HK-2 (cell line): ENCODE measurements around the gene USP49.

Source experiments
- DNase-seq: peaks from one replicate; pipeline ENCODE4 v3.0.0-alpha.2; 2018; ENCODE audit not compliant: unreplicated experiment

Gene USP49

GRCh38 chr6:41929924-41930323, 34.7 kb upstream of the USP49 start:
- no peak for DNase-seq

DNA sequence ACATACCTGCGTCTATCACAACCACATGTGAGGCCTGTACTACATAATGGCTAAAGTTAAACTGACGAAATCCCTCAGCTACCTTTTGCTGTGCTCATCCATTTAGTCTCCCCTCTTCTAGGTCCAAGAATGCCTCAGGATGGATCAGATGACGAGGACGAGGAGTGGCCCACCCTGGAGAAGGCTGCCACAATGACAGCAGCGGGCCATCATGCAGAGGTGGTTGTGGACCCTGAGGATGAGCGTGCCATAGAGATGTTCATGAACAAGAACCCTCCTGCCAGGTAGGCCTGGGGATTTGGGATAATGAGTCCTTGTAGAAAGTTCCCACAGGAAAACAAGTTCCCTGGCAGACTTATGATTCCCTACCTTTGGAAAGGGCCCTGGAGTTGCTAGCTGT, 32.1 kb upstream of the USP49 start:
- no peak for DNase-seq

GRCh38 chr6:41922154-41922553, 27.0 kb upstream of the USP49 start:
- DNase-seq = no peak

DNA sequence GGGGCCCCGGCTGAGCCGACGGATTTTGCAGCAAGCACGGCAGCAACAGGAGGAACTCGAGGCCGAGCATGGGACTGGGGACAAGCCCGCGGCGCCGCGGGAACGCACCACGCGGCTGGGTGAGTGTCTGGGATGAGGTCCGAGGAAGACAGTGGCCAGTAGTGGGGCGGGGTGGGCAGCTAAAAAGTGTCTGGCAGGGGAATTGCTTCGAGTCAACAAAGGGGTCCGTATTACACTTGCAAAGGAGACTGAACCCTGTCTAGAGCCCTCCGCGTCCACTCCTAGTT, 26.5 kb upstream of the USP49 start:
- no peak for DNase-seq

- DNase-seq = peak; percentile 96
These were observed 25.9 kb upstream of the USP49 start, which contains the start of the genes BYSL and MED20 for GRCh38 chr6:41920921-41921711. Gene BYSL (plus strand): TSS chr6:41921499. CDS start chr6:41921563, 64 bp downstream. Gene MED20 (minus strand): TSS chr6:41921139. CDS start chr6:41921018, 121 bp downstream.

DNA sequence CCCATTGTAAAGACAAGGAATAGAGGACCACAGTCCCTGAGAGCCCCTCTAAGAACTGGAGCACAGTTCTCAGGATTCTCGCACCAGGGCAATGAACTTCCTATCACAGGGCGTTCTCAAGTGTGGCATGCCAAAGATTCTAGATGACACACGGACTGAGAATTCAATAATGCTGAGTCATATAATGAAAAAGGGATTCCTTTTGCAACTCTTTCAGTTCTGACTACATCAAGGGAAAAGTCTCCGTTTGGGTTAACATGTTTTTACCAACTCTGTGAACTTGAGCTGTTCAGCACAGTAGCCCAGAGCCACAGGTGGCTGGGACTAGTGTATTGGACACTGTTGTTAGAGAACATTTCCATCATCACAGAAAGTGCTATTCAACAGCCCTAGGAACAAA, 22.4 kb upstream of the USP49 start:
- peak; percentile 64 for DNase-seq

DNA sequence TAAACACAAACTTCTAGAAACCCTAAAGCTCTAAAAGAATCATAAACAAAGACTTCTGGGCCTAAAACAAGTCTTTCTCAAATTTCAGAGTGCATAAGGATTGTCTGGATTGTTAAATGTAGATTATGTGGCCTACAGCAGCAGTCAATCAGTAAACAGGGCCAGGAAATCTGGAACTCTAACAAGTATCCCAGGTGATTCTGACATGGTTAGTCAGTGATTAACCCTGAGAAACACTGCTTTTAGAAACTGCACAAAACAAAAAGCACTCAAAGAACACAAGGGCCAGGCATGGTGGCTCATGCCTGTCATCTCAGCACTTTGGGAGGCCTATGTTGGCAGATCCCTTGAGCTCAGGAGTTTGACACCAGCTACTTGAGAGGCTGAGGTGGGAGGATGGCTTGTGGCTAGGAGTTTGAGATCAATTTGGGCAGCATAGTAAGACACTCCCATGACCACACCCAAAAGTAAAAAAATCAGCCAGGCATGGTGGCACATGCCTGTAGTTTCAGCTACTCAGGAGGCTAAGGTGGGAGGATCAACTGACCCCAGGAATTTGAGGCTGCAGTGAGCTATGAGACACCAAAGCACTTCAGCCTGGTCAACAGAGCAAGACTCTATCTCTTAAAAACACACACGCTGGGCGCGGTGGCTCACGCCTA, 19.8 kb upstream of the USP49 start:
- DNase-seq = peak; percentile 35

DNA sequence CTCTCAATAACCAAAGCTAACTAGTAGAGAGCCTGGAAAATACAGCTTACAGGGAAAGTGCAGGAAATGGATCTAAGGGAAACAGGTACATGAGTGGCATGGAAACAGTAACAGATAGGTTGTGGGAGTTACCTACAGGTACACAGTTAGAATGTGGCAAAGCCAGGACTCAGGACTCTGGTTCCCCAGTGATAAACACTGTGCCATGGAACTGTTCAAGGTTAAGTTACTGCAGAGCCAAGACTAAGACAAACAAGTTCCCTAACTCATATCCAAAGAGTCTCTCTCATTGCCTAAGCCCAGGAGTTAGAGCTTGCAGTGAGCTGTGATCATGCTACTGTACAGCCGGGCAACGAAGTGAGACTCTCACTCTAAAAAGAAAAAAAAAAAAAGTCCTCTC, 19.2 kb upstream of the USP49 start:
- no peak for DNase-seq

GRCh38 chr6:41909727-41910126, 14.6 kb upstream of the USP49 start:
- DNase-seq = no peak

DNA sequence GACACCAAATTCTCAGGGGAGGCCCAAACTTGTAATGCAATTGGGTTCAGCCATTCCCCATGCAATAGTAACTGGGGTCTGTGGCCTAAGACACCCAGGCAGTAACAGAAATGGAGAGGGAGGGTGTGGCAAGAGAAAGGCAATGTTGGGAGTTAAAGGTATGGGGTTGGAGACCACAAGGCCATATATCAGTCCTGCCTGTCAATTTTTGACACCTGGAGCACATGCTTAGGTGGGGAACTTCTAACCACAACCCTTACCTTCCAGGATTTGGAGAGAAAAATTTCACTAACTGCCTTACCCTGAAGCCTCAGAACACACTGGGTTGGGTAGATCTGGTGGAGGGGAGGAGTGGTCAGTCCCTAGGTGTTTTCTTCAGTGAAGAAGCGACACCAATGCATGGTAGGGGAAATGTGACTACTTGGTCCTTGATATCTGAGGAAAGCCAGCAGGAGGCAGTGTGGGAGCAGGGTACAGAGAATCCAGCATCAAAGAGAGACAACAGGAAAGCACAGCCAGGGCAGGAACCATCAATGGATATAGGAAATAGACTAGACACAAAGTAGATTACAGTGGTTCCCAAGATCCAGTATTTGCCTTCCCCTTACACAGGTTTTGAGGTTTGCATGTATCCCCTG, 6.8 kb upstream of the USP49 start:
- DNase-seq = peak; percentile 13

DNA sequence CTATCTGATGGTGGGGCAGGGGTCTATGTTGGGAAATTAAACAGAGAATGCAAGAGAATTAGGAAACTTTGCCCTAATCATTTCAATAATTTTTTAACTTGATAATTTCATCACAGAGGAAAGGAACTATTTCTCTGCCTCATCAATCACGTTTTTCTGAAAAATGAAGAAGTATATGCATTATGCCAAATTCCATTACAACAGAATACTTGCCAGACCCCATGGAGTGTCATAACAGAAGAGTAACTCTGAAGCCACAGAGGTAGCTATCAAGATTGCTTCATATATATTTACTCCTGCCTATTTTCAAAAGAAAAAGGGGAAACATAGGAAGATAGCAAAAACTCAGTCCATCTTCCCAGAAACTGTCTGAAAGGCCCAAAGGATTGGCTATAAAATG, 5.7 kb upstream of the USP49 start:
- DNase-seq = no peak

DNA sequence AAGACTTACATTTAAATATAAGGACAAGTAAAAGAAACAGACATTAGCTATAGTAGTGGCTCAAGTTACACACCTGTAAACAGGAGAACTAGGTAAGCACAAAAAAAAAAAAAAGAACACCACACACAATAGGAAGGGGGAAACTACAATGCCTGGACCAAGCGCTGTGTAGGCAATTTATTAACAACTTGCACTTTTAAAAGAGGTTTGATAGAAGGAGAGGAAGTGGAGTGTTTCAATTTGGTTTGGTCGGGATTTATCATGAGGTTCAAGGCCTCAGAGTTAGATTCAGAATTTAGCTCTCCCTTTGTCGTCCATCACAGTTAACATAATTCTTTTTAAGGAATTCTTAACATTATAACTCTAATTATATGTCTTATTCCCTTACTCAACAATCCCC, 1.1 kb upstream of the USP49 start:
- no peak for DNase-seq

- peak; percentile 12 for DNase-seq
These were observed 542 bp downstream of the USP49 start for GRCh38 chr6:41894366-41895299.

DNA sequence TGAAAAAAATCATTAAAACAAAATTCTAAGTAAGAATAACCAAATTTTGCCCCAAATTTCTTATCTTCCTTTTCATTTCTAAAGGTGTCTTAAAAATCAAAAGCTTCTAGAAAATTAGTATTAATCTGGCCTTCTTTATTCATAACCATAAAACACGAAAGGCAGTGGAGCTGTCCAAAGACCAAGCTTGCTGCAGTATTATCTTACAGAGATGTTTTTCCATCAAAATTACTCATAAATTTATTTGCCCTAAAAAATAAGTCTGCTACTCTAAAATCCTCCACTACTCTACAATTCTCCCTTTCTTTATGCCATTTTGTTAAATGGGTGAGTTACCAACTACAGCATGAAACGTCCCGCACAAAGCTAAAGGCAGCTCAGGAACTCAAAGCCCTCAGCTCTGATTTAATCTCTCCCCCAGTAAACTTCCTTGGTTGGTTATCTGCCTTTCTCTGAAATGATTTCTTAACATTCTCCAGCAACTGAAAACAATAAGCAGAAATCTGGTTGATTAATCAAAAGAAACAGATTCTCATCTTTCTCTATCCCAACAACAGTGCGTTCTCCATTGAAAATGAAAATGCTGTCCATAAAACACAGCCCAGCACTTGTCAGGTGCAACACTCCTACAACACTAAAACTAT, 2.1 kb downstream of the USP49 start:
- no peak for DNase-seq

DNA sequence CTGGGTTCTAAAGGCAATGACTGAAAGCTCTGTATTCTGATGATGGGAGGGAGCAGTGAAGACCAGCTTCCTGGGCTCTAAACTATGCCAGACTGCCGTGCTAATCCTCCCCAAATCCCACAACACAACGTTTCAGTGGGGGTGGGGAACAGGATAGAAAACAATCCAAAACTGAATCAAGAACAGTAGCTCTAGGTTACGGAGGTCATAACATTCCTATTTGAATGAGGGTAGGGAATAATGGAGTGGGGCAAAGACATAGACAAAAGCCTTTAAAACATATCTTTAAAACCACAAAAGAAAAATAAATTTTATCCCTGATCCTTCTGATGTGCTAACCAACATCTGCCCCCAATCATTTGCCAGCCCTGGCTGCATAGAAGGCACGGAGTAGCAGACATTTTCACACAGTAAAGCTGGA, 7.8 kb downstream of the USP49 start:
- DNase-seq = no peak

- no peak for DNase-seq
These were observed 9.2 kb downstream of the USP49 start for GRCh38 chr6:41885930-41886329.

GRCh38 chr6:41884957-41885356, 10.2 kb downstream of the USP49 start:
- no peak for DNase-seq

DNA sequence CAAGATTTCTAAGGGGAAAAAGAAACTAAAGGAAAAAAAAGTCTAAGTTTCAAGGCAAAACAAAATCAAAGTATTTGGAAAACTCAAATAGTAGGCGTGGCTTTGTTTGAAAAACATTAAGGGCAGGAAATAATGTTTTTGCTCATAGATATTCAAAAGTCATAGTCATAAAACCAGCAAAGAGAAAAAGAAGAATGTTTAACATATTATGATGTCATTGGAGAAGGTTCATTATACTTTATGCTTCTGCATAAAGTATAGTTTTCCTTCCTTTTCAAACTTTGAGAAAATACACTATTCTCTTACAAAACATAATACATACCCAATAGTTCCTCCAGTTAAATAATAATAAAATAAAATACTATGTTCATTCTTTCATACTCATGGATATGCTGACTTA, 13.7 kb downstream of the USP49 start:
- no peak for DNase-seq

DNA sequence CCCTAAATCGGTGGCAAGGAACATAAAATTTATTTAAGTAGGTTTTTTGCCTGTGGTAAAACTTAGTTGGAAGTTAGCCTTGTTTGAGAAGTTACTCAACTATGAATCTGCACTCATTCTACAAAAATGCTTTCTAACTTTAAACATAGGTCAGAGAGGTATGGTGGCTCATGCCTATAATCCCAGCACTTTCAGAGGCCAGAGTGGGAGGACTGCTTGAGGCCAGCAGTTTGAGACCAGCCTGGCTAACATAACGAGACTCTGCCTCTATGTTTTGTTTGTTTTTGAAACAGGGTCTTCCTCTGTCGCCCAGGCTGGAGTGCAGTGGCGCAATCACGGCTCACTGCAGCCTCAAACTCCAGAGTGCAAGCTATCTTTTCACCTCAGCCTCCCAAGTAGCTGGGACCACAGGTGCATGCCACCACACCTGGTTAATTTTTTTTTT, 16.2 kb downstream of the USP49 start:
- no peak for DNase-seq

- DNase-seq = no peak
These were observed 16.9 kb downstream of the USP49 start for GRCh38 chr6:41878246-41878645.

- no peak for DNase-seq
These were observed 18.0 kb downstream of the USP49 start for GRCh38 chr6:41877051-41877680.
